ENCODE data around the gene SPRED1.

- TF ChIP-seq CTCF (IDR thresholded peaks at IDR 0.05) (no peak), POLR2A (IDR thresholded peaks at IDR 0.05) (no peak)
Observed at GRCh38 chr15:38211249-38211648, 41.4 kb upstream of the SPRED1 start.

Measured in heart left ventricle (tissue), 13 donors.